Embryonic facial prominence (tissue), 1 donor: ENCODE data around the gene DNMBP.
A peak's percentile ranks its signal among the peaks of the same experiment; 100 is the strongest.
"Not testable (repeated sequence)": the region's sequence is repeated elsewhere in the genome, so short reads cannot be mapped to it uniquely, and the experiment has no call there.

ENCODE experiments used
- DNase-seq: peaks from one replicate; pipeline ENCODE4 v3.0.0-alpha.2; 2016; ENCODE audit errors: extremely low spot score

Gene DNMBP

DNA sequence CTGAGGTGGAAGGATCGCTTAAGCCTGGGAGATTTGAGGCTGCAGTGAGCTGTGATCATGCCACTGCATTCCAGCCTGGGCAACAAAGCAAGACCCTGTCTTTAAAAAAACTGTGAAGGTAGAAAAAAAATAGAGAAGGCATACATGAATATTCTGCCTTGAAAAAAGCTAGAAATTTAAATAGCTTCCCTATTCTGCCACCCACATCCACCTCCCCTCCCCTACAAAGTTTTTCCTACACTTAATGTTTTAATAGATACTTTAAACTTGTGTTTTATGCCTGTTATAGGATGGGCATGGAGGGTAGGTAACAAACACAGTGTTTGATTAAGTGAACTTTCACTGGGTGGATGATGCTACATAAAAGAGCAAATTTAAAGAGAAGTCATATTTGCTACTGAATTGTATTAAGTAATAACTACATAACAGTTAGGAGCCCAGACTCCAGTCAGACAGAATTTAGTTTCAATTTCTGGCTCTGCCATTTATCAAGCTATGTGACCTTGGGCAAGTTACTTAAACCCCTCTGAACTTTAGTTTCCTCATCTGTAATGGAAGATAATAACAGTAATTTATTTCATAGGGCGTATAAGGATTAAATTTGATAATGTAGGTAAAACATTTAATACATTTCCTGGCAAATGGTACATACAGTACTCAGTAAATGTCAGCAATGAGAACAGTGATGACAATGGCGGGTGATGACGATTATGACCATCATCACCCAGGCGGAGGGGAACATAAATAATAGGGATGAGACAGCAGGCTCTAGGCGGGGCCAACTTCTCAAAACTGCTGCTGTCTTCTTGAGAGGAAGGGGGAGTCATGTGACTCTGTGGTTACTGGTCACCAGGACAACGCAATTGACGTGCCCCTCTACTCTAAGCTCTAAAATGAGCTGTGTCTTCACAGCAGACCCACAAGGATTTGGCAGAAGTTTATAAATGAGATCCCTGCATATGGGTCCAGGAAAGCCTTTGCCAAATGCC, 15.8 kb downstream of the DNMBP start:
- DNase-seq, result peak; percentile 63

DNA sequence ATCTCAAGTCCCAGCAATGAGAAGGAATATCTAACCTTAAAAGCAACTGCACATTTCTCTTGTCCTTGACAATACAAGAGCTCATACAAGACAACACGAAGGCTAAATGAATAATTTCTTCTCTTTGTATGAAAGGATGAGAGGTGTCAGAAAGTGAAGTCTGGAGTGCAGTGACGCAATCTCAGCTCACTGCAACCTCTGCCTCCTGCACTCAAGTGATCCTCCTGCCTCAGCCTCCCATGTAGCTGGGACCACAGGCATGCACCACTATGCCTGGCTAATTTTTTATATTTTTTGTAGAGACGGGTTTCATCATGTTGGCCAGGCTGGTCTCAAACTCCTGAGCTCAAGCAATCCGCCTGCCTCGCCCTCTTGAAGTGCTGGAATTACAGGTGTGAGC, 24.1 kb downstream of the DNMBP start:
- not testable (repeated sequence) for DNase-seq

DNA sequence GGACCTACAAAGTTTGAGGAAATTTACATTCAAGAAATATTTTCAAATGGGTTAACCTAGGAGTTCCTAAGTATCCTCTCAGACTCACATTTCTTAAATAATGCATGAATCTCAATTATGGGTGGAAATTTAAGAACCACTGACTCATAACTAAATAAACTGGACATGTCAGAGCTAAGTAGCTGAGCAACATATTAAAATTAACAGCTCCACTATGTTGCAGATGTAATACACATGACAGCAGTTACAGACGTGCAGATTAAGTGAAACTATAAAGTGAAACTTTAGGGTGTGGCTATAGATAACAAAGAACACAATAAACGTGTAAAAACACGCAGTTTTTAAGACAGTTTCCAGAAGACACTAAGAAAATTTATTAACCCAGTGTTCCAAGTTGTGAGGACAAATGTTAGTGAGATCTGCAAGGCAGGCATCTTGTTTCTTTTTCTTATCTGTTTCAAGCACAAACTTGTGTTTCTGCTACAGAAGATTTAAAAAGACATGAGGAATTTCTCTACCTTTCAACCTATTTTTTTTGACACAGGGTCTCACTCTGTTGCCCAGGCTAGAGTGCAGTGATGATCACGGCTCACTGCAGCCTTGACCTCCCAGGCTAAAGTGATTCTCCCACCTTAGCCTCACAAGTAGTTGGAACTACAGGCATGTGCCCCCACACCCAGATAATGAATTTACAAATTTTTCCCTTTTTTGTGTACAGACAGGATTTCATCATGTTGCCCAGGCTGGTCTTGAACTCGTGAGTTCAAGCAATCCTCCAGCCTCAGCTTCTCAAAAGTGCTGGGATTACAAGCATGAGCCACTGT, 25.3 kb downstream of the DNMBP start:
- no peak for DNase-seq

DNA sequence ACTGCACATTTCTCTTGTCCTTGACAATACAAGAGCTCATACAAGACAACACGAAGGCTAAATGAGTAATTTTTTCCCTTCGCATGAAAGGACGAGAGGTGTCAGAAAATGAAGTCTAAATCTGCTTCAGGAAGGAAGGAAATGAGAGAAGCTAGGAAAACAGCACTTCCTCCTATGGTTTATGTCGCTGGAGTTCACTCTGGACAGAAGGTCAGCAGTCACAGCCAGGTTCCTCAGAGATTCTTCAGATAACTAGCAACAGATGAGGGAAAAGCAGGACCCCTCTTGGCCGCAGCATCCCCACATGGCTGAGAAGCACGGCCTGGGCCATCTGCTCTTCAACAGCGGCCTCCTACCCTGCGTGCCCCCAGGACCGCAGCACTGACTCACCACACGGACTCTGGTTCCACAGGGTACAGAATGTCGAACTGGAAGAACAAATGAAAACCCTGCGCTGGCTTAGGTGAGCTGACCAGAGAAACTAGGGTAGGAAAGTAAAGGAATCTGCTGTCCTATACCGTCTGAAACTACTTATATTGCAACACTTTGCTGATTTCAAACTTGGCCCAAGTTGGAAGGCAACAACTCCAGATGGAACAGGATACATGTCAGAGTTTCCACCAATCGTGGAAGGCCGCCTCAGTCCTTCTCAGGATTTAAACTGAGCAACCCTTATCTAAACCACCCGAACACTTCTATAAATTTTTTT, 26.3 kb downstream of the DNMBP start:
- DNase-seq, result no peak

DNA sequence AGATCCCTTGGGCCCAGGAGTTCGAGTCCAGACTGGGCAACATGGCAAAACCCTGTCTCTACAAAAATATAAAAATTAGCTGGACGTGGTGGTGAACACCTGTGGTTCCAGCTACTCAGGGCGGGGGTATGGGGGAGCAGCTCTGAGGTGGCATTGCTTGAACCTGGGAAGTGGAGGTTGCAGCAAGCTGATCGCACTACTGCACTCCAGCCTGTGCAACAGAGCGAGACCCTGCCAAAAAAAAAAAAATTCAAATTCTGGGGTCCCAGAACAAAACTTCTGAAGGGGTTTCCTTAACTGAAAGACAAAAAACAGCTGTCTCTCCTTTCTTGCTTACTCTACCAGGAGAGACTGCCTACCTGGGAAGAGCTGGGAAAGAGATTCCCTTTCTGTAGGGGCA, 27.0 kb downstream of the DNMBP start:
- DNase-seq, result no peak

DNA sequence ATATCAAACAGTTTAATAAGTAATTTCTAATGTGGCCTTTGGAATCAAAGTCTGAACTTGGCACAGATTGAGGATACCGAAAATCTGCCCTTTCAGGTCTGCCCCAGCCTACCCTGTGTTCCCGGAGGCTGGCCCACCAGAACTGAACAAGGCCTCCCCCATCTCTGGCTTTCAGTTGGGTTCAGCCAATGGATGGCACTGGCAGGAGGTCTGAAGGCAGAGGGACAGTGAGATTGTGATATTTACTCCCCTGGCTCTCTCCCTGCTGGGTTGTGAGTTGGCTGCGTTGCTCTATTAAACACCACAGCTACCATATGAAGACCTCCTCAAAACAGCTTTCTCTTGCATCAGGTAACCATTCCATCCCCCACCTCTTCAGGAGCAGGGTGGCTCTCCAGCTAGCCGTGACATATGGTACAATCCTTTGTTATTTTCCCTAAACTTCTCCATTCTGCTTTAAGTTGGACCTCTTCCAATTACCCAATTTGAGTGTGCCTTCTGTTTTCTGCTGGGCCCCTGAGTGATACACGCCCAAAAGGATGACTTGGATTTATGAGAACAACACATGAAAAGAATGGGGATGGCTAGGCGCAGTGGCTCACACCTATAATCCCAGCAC, 28.1 kb downstream of the DNMBP start:
- DNase-seq, result no peak

DNA sequence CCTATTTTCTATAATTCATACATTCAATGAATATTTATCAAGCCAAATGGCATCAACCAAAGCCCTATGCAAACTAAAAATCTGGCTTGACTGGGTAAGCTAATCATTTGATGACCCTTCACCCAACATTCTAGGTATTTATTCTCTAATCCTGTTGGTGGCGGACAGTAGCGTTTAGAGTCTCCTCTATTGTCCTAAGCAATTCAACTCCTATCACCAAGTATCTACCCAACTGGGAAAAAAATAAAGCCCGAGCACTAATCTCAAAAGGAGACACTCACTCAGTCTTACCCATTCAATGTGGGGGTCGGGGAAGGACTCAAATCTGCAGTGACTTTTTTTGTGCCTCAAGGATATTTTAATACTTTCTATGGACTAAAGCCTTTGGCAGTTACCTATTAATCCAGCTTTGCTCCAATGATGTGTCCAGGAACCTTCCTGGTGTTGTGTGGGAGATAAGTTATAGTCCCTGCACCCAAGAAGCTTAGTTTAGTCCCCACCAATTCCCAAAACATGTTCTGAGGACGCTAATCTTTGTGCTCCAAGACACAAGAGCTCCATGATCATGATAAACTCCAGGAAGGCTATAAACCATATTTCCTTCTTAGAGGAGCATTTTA, 30.6 kb downstream of the DNMBP start:
- DNase-seq, result no peak

DNA sequence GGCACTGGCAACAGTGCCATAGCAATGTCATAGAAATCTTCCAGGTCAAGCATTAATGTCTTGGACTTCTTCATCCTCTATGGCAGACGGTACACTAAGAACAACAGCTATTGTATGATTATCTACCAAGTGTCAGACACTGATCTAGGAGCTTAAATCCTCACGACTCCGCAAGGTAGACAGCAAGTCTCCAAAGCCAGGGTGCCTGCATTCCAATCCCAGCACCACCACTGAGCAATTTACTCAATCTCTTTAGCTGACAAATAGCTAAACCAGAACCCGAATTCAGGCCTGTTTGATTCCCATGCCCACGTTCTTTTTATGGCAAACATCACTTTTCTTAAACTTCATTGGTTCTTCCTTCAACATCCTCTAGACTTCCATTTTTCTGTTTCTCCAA, 31.8 kb downstream of the DNMBP start:
- DNase-seq, result no peak

DNA sequence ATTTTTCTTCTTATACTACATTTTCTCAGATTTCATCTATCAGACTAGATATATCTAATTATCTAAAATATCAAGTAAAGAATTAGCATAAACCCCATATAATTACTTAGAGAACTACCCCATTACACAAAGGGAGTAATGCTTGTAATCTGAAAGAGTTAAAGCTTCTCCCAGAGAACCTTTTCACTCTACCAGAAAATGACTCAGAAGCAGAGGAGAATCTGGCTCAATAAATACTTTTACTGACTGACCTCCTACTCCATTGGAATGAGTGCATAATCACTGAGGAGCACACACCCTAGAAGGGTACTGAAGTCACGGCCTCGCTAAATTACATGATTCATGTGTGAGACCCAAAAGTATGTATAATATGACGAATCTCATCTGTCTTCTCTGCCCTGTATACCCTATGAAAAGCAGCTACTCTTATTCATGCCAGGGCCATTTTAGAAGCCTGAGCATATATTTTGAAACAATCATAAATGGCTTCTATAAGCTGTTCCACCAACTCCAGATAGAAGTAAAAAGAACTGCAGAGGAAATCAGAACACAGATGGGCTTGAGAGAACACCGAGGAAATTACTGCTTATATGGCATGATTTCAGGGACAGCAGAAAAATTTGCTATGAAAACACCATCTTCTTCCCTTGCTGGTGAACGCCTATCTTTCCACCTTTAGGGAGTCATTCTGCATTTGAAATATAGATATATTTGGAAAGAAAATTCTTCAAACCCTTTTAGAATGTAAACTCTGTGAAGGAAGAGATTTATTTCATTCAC, 32.7 kb downstream of the DNMBP start:
- DNase-seq, result no peak

DNA sequence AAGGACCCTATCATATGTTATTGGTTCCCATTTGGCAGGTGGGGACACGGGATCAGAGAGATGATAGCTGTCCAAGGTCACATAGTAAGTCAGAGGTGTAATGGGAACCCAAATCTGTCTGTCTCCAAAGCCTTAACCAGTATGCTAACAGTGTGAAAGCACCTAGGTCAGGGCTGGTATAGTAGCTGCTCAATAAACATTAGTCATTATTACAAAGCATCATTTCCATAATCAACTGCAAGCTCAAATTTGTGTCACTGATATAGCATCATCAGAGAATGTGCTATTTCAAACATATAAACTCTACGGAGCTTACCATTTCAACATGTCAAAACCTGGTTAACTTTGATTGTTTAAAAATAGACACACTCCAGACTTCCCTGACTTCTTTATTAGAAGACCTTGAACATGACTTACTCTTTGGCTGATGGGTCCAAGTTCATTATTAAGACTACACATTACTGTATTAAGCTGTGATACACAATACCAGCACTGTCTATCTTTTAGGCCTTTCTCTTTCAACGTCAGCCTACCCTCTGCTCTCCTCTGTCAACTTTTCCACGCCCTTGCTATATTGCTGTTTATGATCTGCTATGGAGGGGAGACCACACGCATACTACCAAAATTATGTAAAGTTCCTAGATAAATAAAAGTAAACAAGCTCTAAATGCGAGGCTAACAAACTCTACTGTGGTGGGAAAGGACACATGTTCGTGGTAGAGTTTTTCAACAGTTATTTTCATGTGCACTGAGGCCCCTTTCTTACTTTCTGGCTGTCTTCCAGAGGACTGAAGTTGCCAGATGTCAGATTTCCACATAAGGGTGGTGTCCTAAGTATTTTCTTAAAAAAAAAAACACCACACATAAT, 33.6 kb downstream of the DNMBP start:
- no peak for DNase-seq

DNA sequence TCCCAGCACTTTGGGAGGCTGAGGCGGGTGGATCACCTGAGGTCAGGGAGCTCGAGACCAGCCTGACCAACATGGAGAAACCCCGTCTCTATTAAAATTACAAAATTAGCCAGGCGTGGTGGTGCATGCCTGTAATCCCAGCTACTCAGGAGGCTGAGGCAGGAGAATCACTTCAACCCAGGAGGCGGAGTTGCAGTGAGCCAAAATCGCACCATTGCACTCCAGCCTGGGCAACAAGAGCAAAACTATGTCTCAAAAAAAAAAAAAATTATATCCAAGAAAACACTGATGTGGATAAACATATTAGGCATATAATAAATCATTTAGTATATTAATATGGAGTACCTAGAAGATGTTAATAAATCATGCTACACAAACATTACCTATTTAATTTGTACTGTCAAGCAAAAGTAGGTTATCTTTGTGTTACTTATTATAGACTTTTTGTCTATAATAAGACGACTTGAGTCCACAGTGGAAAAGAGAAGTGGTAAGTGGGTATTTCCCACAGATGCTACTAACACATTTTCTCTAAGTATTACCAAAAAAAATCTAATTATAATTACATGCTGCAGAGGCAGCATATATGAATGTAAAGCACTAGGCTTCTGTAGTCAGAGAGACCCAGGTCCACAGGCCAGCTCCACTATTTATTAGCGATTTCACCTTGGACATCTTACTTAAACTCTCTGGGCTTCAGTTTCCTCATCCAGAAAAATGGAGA, 34.5 kb downstream of the DNMBP start:
- no peak for DNase-seq

DNA sequence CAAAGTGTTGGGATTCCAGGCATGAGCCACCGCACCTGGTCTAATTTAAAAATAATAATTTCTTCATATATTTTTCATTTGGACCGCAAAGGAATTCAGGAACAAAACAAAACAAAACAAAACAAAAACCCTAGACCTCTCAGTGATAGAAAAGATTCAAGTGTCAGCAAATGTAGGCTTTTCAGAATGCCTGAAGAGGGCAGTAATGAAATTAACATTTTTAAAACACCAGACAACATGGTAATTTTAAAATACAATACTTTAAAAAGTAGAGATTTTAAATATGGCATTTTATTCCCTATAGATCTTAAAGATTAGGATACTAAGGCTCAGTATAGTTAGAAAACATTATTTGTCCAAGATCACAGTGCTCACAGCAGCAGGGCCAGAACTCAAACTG, 36.6 kb downstream of the DNMBP start:
- no peak for DNase-seq

DNA sequence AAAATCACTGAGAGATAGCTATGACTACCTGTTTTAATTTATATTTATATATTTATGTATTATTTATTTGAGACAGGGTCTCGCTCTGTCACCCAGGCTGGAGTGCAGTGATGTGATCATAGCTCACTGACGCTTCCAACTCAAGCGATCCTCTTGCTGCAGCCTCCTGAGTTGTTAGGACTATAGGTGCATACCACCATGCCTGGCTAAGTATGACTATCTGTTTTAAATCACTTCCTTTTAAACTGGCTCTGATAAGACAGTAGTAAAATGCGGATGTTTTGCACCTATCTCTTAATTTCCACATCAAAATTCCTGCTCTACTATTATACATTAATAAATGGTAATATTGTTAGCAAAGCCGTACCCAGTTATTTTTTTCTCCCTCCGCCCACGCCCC, 41.8 kb downstream of the DNMBP start:
- DNase-seq, result no peak

DNA sequence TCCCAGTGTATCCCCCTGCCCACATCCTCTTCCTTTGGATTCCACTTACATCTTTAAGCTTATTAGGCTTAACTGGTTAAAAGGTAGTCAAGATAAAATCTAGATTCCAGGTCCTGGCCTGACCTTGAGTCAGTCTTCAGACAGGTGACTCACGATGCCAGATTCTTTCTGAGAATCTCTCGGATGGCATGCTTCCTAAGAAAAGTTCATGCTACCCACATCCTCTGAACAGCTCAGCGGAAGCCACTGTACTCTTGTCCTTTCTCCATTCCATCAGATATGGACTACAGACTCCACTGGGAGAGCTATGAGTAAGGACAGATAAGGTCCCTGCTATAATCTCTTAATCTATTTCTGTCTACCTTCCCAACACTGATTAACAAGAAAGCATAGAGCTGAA, 43.4 kb downstream of the DNMBP start:
- no peak for DNase-seq

DNA sequence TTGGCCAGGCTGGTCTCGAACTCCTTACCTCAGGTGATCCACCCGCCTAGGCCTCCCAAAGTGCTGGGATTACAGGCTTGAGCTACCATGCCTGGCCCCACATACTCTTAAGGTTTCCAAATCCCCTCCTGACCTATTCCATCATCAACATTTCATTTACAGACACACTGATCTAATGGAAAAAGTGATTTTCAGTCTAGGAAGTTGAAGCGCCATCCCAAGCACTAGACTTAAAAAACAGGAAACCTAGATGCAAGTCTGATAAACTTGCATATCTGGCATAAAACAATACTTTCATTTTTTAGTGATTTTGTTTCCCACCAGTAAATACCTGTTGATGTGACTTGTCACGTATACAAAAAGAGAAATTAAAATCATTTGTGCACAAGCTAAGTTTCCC, 44.0 kb downstream of the DNMBP start:
- DNase-seq, result no peak

DNA sequence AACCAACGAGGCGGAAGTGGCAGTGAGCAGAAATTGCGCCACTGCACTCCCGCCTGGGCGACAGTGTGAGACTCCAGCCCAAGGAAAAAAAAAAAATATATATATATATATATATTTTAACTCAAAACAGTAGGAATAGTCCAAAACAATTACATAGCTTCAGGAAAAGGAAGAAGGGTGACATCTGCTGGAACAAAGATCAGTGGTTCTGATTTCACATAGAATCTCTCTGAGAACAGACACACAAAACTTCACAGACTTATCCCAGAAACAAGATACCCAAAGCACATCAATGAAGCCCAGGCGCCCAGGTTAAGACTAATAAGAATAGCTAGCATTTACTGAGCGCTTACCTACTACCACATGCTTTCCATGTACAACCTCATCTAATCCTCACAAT, 45.0 kb downstream of the DNMBP start:
- DNase-seq, result no peak

DNA sequence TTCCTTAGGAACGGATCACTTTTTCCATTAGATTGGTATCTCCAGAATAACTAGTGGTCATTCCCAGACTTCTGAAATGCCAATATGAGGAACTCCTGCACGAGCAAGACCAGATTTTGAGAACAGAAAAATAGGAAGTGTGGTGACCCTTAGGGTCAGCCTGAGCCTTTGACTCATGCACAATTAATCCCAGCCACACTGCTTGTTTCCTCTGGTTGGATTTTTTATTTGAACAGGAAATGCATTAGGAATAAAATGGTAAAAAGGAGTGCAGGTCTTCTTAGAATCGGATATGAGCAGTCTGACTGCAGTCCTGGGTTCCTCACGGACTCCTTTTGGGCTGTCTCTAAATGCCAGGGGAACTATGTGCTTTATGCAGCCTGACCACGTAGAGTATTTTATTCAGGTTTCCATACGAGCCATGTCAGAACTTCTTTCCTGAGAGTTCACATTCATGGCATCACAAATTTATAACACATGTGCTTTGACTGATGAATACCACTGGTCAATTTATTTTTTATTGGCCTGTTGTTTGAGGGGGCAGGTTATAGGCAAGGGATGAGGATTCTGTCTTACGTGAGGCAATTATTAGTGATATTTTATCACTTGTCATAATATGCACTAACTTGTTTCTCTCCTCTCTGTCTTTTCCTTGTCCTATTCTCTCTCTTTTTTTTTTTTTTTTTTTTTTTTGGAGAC, 46.1 kb downstream of the DNMBP start:
- not testable (repeated sequence) for DNase-seq

DNA sequence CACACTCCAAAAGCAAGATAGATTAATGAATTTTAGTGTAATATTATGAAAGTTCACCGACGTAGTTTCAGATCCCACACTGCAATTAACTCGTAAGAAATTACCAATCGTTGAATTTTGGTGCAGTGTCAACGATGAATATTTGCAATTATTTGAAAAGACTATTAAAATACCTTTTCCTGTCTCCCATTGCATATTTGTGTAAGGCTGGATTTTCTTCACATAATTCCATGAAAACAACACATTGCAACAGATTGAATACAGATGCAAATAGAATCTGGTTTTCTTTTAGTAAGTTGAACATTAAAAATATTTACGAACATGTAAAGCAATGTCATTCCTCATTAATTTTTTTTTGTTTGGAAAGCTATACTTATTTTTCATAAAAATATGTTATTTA, 50.9 kb downstream of the DNMBP start:
- DNase-seq, result no peak
